ENCODE results near the gene FREY1. TPM values are rescaled to one million over a fixed set of nuclear protein-coding genes. Genes with fewer than 3 reads are reported as not detected.
"Not testable (repeated sequence)": the region's sequence is repeated elsewhere in the genome, so short reads cannot be mapped to it uniquely, and the experiment has no call there.

The FREY1 gene
- total RNA-seq, 1 donor from 2014 or later = 1.4 TPM

DNA sequence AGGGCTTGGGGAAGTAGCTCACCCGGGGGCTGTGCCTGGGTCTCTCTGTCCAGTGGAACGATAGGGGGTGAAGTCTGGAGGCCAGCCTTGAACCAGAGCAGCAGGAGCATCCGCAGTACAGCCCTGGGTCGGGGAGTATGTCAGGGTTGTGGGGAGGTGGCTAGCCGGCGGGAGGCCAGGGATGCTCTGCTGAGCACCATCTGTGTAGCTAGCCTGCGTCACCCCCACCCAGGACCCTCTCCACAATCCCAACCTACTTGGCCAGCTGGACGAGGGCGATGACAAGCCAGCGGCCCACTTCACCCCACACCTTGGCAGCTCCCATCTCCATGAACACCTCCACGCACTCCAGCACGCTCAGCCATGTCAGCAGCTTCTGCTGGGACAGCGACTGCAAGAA, 8.4 kb upstream of the FREY1 start:
- DNase-seq (ENCODE audit: low spot score) = no peak

GRCh38 chr11:45913942-45914635, 7.0 kb upstream of the FREY1 start:
- no peak for DNase-seq (ENCODE audit: low spot score)

- DNase-seq (ENCODE audit: low spot score) = no peak
Measured at GRCh38 chr11:45913514-45913913, 6.4 kb upstream of the FREY1 start.

DNA sequence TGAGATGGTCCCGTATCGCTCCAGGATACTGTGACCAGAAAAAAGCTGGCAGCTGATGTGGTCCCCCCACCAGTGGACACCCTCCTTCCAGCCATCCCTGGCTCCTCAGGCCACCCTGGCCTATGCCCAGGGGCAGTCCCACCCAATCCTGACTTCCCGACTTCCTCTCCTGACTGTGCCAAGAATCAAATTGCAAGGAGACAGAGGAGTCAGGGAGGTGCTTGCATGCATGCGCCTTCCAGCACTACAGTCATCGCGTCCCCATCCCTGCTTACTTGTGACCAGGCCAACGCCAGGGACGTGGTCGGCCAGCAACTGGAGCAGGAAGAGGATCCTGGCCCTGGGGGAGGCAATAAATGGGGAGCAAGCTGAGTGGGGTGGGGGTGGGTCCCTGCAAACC, 3.6 kb upstream of the FREY1 start:
- DNase-seq (ENCODE audit: low spot score) = no peak

DNA sequence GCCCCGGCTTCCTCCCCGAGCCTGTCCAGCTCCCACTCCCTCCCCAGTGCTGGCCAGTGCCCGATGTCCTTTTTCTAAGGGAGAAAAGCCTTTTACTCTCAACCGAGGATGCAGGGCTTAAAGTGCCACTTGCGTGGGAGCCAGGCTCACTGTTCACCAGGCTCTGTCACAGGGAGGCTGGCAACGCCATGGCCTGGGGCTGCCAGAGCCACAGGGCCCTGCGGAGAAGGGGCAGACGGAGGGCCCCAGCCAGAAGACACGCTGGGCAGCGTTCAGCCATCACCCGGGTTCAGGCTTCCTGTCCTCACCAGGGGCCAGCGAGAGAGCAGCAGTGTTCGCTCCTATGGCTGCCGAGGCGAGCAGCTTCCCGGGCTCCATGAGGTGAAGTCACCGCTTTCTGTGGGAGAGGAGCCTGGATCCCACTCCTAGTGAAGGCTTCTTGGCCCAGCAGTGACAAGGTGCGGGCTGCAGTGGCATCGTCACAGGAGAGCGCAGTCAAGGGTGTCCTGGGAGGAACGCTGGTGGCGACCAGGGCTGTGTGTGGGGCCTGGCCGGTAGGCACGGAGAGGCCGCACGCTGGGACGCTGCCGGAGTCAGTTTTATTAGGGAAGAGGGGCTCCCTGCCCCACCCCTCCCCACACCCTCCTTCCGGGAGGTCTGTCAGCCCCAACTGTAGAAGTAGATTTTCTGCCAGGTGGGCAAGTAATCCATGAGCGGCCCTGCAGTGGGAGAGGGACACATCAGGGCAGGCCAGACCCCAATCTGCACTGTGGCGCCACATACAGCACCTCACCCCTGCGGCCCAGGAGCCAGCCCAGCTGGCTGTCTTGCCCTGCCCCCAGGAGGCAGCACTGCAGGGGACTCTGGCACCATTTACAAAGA, 2.8 kb upstream of the FREY1 start:
- DNase-seq (ENCODE audit: low spot score) = no peak

- DNase-seq (ENCODE audit: low spot score) = no peak
Measured at GRCh38 chr11:45907911-45908370, 870 bp upstream of the FREY1 start.

GRCh38 chr11:45906096-45906682, 882 bp downstream of the FREY1 start:
- DNase-seq (ENCODE audit: low spot score) = no peak

GRCh38 chr11:45905576-45905975, 1.5 kb downstream of the FREY1 start:
- not testable (repeated sequence) for DNase-seq (ENCODE audit: low spot score)

DNA sequence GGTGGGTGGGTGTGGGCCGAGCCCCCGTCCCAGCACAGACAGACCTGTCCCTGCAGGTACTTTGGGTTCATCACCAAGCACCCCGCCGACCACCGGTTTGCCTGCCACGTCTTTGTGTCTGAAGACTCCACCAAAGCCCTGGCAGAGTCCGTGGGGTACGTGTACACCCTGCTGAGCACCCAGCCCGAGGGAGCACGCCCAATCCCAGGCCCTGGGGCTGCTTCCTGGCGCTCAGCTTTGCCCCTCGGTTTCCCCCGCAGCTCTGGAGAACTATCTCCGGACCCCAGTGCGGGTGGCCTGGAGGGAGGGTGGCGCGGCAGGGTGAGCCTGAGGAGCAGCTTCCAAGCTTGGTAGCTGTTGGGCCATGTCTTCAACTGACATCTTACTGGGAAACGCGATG, 2.0 kb downstream of the FREY1 start:
- no peak for DNase-seq (ENCODE audit: low spot score)

GRCh38 chr11:45904309-45904915, 2.7 kb downstream of the FREY1 start:
- DNase-seq (ENCODE audit: low spot score) = no peak

GRCh38 chr11:45902452-45903380, 4.4 kb downstream of the FREY1 start:
- DNase-seq (ENCODE audit: low spot score) = no peak

GRCh38 chr11:45901626-45902025, 5.4 kb downstream of the FREY1 start:
- no peak for DNase-seq (ENCODE audit: low spot score)

GRCh38 chr11:45900916-45901617, 6.0 kb downstream of the FREY1 start:
- no peak for DNase-seq (ENCODE audit: low spot score)

DNA sequence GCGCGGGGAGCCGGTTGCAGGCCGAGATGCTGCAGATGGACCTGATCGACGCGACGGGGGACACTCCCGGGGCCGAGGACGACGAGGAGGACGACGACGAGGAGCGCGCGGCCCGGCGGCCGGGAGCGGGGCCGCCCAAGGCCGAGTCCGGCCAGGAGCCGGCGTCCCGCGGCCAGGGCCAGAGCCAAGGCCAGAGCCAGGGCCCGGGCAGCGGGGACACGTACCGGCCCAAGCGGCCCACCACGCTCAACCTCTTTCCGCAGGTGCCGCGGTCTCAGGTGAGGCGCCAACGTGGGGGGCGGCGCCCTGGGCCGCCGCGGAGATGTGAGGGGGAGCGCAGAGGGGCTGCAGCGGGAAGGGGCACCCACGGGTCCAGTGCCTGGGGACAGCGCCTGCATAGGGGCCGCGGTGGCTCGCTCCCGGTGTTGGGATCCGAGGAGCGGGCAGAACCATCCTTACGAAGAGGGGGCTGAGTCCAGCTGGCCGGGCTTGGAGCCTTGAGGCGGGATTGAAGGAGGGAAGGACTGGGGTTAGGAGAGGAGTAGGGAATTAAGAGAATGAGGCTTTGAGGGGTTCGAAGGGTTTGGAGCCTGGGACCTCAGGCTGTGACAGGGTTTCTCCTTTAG, 6.8 kb downstream of the FREY1 start:
- not testable (repeated sequence) for DNase-seq (ENCODE audit: low spot score)

DNA sequence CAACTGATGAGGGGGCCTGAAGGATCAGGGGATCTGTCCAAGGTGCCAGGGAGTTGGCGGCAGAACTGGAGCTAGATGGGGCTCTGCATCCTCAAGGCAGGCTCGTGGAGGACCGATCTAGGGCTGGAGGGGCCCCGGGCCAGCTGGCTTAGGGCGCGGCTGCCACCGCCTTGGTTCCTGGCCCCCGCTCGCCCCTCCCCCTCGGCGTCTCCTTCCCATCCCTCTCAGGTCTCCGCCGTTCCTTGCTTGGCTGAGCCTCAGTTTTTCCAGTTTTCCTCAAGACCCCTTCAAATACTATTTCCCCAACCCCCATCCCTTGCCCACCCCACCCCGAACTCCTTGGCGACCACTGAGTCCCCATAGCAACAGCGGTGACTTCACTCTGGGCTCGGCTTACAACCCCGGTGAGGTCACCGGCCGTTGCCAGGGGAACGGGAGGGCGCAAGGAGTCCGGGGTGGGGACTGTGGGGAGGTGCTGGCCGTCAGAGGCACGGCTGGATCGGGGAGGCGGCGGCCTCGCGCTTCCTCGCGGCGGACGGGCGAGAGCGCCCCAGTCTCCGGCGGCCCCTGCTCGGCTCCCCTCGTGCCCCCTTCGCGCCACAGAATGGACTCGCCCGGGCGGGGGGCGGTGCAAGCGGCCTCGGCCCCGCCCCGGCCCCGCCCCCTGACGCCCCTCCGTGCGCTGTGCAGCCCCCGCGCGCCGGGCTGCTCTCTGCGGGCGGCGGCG, 7.5 kb downstream of the FREY1 start:
- DNase-seq (ENCODE audit: low spot score) = peak; percentile 93

DNA sequence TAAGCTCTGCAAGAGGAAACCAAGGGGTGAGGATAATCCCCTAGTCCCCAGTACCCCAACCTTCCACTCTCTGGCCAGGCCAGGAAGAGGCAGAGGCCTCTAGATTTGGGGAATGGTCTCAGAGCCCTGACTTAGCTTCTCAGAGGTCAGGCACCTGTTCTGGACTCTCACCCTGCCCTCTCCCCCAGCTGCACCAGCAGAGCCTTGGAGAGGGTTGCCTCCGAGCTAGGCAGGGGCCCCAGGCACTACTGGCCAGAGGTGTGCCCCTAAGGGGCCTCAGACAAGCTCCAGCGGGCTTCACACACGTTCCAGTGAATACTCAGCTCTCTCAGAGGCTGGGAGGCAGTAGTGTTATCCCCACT, 8.0 kb downstream of the FREY1 start:
- DNase-seq (ENCODE audit: low spot score) = no peak

GRCh38 chr11:45897556-45897955, 9.5 kb downstream of the FREY1 start:
- no peak for DNase-seq (ENCODE audit: low spot score)

GRCh38 chr11:45896422-45896984, 10.6 kb downstream of the FREY1 start:
- DNase-seq (ENCODE audit: low spot score) = no peak
